Limb (tissue), 2 donors: ENCODE results near the gene TTBK1.

Source experiments
- DNase-seq, 2 donors: peaks; one replicate each; pipeline ENCODE4 v3.0.0-alpha.2; 2016; ENCODE audit errors: extremely low spot score in 2 of 2

The TTBK1 gene

GRCh38 chr6:43269273-43270007, 26.2 kb downstream of the TTBK1 start:
- peak in 1 of 2 donors; percentile 53 for DNase-seq

- DNase-seq = peak in 1 of 2 donors; percentile 17
Observed at GRCh38 chr6:43271103-43271815, 28.0 kb downstream of the TTBK1 start.

- DNase-seq = no peak
Observed at GRCh38 chr6:43271944-43272343, 28.7 kb downstream of the TTBK1 start.

GRCh38 chr6:43273707-43274106, 30.4 kb downstream of the TTBK1 start:
- DNase-seq = no peak

- DNase-seq = no peak
Observed at GRCh38 chr6:43274127-43274915, 31.0 kb downstream of the TTBK1 start.

GRCh38 chr6:43274916-43275597, 31.8 kb downstream of the TTBK1 start:
- peak in 1 of 2 donors; percentile 58 for DNase-seq

- DNase-seq = no peak
Observed at GRCh38 chr6:43275801-43276576, 32.7 kb downstream of the TTBK1 start.

- no peak for DNase-seq
Observed at GRCh38 chr6:43276577-43277305, 33.5 kb downstream of the TTBK1 start.

GRCh38 chr6:43277306-43277642, 34.0 kb downstream of the TTBK1 start:
- no peak for DNase-seq

GRCh38 chr6:43277643-43278523, 34.6 kb downstream of the TTBK1 start:
- no peak for DNase-seq

GRCh38 chr6:43278524-43279078, 35.3 kb downstream of the TTBK1 start:
- DNase-seq = no peak

- no peak for DNase-seq
Observed at GRCh38 chr6:43280234-43280633, 37.0 kb downstream of the TTBK1 start.

GRCh38 chr6:43282060-43282459, 38.8 kb downstream of the TTBK1 start:
- no peak for DNase-seq

GRCh38 chr6:43282636-43283513, 39.6 kb downstream of the TTBK1 start:
- DNase-seq = no peak

- no peak for DNase-seq
Observed at GRCh38 chr6:43283514-43283901, 40.2 kb downstream of the TTBK1 start.

GRCh38 chr6:43283905-43284304, 40.6 kb downstream of the TTBK1 start:
- no peak for DNase-seq

GRCh38 chr6:43284991-43285781, 41.9 kb downstream of the TTBK1 start:
- peak in 1 of 2 donors; percentile 59 for DNase-seq
